HG03442 (cell line): ENCODE results near the gene OTULINL.
"Not testable (repeated sequence)": the region's sequence is repeated elsewhere in the genome, so short reads cannot be mapped to it uniquely, and the experiment has no call there.

Source experiments
- ATAC-seq: cut with Tn5 transposase; IDR thresholded peaks from one replicate; pipeline ENCODE4 v1.9.1; 2021; ENCODE audit warnings: mild to moderate bottlenecking, moderate library complexity; ENCODE audit not compliant: unreplicated experiment

OTULINL gene

GRCh38 chr5:14581106-14581890, at the start of gene OTULINL:
OTULINL (plus strand) TSS chr5:14581792; CDS start chr5:14581895, 103 bp downstream.
- ATAC-seq, result peak; percentile 98

- ATAC-seq, result no peak
These were observed 49.4 kb upstream of the OTULINL start for GRCh38 chr5:14532180-14532579.

- no peak for ATAC-seq
These were observed 46.8 kb upstream of the OTULINL start for GRCh38 chr5:14534773-14535172.

- no peak for ATAC-seq
These were observed 36.3 kb upstream of the OTULINL start for GRCh38 chr5:14545308-14545707.

GRCh38 chr5:14545862-14546261, 35.7 kb upstream of the OTULINL start:
- ATAC-seq, result no peak

- ATAC-seq, result no peak
These were observed 33.9 kb upstream of the OTULINL start for GRCh38 chr5:14547666-14548065.

GRCh38 chr5:14551211-14551610, 30.4 kb upstream of the OTULINL start:
- ATAC-seq, result no peak

GRCh38 chr5:14552017-14552416, 29.6 kb upstream of the OTULINL start:
- no peak for ATAC-seq

- ATAC-seq, result not testable (repeated sequence)
These were observed 27.3 kb upstream of the OTULINL start for GRCh38 chr5:14554288-14554687.

- ATAC-seq, result no peak
These were observed 25.6 kb upstream of the OTULINL start for GRCh38 chr5:14556015-14556414.

GRCh38 chr5:14557203-14557770, 24.3 kb upstream of the OTULINL start:
- ATAC-seq, result no peak

GRCh38 chr5:14557791-14558415, 23.7 kb upstream of the OTULINL start:
- ATAC-seq, result no peak

GRCh38 chr5:14560091-14560595, 21.4 kb upstream of the OTULINL start:
- no peak for ATAC-seq

GRCh38 chr5:14561741-14562140, 19.9 kb upstream of the OTULINL start:
- ATAC-seq, result no peak

- ATAC-seq, result no peak
These were observed 13.3 kb upstream of the OTULINL start for GRCh38 chr5:14568333-14568732.

- ATAC-seq, result no peak
These were observed 11.5 kb upstream of the OTULINL start for GRCh38 chr5:14569948-14570691.

GRCh38 chr5:14571901-14572300, 9.7 kb upstream of the OTULINL start:
- ATAC-seq, result no peak

- ATAC-seq, result no peak
These were observed 9.2 kb upstream of the OTULINL start for GRCh38 chr5:14572385-14572784.

GRCh38 chr5:14572836-14573235, 8.8 kb upstream of the OTULINL start:
- ATAC-seq, result no peak

GRCh38 chr5:14574096-14574495, 7.5 kb upstream of the OTULINL start:
- ATAC-seq, result no peak

GRCh38 chr5:14574891-14575508, 6.6 kb upstream of the OTULINL start:
- no peak for ATAC-seq
